NOMO-1 treated with DMSO at 0.1 percent for 48 hours (cell line): Measurements from ENCODE around the gene INSYN2B.
"Not testable (repeated sequence)": the region's sequence is repeated elsewhere in the genome, so short reads cannot be mapped to it uniquely, and the experiment has no call there.

Experiments
- DNase-seq: peaks from one replicate; lab custom pipeline; 2025; ENCODE audit not compliant: unreplicated experiment; lab: John Stamatoyannopoulos, UW

Gene INSYN2B

GRCh38 chr5:169860585-169860984, 119.7 kb downstream of the INSYN2B start:
- no peak for DNase-seq

DNA sequence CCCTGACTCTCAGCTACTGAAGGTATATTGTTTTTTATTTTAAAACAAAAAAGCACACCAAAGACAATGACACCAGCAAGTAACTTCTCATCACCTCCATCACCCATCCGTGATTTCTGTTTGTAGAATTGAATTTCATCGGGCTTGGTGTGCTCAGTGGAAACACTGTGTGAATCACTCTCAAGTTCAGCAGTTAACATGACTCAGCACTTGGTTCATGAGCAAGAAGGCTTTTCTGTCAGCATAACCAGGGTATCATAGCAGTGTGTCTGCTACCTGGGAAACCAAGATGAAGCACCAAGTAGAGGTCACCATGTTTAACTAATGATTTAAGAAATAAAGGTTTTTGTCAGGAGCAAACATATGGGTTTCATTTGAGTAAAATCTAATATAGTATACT, 123.7 kb downstream of the INSYN2B start:
- no peak for DNase-seq

GRCh38 chr5:169851321-169851850, 128.9 kb downstream of the INSYN2B start:
- no peak for DNase-seq

DNA sequence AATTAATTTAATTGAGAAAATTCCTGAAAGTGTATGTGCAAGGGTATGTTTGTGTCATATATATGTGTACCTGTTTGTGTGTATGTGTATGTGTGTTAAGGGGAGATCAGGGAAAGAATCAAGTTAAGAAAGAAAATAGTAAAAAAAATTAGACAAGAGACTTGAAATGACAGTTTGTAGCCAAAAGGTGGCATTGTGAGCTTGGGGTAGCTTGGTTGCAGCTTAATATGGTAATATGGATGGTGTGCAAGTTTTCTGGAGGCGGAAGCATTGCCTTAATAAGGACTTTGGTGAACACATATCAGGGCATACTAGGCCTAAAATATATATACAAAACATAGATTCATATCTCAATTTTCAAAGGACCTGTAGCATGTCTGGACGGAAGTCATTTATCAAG, 129.9 kb downstream of the INSYN2B start:
- peak; percentile 6 for DNase-seq

GRCh38 chr5:169848792-169849191, 131.5 kb downstream of the INSYN2B start:
- no peak for DNase-seq

DNA sequence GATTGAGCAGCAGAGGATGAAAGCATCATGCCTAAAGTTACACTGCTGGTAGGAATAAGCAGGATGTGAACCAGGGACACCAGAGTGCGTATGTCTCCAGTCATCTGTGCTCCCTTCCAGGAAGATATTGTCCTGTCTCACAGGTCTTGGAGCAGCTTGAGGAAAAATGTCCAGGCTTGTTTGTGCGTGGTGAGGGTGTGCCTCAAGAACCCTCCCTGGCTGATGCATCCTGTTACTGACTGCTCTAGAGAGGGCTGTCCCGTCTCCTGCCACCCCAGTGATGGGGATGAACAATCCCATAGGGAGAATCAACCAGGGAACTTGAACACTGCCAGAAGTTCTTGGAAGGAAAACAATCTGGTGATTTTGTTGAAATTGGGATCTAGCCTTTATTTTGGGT, 132.0 kb downstream of the INSYN2B start:
- no peak for DNase-seq

DNA sequence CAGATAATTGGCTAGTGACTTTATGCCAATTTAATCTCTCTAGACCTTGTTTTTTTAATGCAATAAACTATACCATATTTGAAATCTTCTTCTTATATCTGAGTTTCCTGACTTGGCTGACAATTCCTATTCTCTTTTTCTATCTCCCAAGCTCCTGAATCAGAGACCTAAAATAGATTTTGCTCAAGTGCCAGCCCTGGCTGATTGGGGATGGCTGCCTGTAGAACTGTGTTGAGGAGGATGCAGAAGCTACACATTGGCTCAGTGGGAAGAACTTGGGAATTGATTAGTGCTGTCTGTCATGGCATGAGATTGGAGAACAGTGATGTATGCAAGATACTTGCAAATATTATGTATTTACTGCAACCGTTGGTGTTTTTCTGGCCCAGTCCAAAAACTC, 132.8 kb downstream of the INSYN2B start:
- no peak for DNase-seq

GRCh38 chr5:169842699-169843098, 137.6 kb downstream of the INSYN2B start:
- no peak for DNase-seq

DNA sequence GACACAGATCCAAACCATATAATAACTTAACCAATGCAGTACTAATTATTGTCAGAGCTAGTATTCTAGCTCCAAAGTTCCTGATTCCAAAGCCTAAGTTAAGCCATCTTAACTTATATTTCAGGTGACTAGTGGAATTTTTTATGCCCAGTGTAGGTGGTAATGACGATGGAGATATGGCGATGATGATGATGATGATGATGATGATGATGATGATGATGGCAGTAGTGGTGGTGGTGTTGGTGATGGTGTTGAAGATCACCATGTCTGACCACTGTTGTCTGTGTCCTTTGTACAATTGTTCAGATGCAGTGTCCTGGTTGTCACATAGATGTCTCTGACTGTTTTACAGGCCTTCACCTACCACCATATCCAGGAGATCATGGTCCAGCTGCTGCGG, 139.9 kb downstream of the INSYN2B start:
- no peak for DNase-seq

GRCh38 chr5:169838688-169839087, 141.6 kb downstream of the INSYN2B start:
- DNase-seq: no peak

GRCh38 chr5:169837686-169838085, 142.6 kb downstream of the INSYN2B start:
- no peak for DNase-seq

DNA sequence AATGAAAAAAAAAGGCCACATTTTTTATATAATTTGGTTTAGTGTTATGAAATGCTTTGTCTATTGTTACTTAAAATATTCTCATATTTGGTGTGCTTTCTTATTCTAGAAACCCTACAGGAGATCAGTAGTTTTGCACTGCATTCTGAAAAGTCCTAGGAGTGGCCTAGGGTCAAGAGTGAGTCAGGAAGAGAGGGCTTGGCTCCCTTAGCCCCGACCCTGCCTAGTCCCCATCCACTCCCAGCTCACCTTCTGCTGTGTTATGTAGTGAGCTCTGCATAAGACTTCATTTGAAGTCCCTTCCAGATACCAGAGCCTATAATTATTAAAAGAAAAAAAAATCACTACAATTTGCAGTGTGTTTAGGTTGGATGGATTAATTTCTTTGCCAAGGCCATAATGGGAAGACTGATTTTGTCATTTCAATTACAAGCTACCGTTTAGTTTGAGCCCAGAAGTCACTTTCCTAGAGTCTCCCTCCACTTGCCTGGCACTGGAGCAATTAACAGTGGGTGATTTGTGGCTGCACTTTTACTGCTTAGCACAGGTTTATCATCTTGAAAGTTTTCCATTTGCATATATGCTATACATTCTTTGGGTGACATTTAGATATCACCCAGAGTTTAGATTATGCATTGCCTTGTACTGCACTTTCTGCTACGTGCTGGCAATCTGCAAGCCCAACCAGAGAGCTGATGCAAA, 143.3 kb downstream of the INSYN2B start:
- no peak for DNase-seq

DNA sequence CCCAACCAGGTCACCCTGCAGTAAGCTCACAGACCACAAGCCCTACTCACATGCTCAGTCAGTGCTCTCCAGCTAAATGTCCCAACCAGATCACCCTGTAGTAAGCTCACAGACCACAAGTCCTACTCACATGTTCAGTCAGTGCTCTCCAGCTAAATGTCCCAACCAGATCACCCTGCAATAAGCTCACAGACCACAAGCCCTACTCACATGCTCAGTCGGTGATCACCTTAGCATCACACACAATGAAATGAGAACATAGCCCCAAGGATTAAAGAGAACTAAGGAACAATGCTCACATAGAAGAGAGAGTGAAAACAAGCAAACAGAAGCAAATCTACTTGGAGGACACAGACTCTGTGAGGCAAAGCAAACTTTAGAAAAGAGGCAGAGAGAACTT, 145.8 kb downstream of the INSYN2B start:
- not testable (repeated sequence) for DNase-seq

- DNase-seq: not testable (repeated sequence)
Measured at GRCh38 chr5:169833681-169834292, 146.5 kb downstream of the INSYN2B start.

DNA sequence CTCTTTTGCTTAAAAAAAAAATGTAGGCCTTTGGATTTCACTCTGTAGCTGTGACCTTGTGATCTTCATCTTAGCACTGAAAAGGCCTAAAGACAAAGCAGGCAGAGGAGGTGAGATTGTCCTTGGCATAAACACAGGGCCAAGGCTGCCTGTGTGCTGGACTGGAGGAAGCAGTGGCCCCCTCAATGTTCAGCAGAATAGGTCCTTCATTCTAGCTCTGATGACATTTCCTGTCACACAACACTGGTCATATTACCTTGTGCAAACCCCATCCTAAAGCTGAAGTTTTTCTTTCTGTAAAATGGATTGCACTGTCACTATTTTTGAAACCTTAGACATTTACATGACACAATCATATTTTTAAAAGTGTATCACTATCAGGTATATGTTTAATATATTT, 147.4 kb downstream of the INSYN2B start:
- DNase-seq: no peak

DNA sequence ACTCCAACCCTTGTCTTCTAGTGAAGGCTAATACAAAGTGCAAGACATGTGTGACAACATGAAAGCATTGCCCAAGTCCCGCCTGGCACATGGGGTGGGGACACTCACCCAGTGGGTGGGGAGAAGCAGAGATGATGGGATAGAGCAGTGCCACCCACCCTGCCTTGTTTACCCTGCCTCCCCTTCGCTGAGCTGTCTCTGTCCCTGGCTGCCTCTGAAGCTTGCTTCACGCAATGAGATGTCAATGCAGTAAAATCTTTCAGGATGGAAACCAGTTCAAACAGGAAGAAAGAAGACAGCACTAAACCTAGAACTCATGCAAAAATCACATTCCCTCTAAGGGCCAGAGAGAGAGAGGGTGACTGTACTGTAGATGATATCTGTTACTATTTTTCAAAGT, 148.0 kb downstream of the INSYN2B start:
- no peak for DNase-seq

GRCh38 chr5:169831331-169831730, 149.0 kb downstream of the INSYN2B start:
- DNase-seq: no peak

GRCh38 chr5:169828385-169828784, 151.9 kb downstream of the INSYN2B start:
- DNase-seq: no peak

- no peak for DNase-seq
Measured at GRCh38 chr5:169827769-169828168, 152.5 kb downstream of the INSYN2B start.

DNA sequence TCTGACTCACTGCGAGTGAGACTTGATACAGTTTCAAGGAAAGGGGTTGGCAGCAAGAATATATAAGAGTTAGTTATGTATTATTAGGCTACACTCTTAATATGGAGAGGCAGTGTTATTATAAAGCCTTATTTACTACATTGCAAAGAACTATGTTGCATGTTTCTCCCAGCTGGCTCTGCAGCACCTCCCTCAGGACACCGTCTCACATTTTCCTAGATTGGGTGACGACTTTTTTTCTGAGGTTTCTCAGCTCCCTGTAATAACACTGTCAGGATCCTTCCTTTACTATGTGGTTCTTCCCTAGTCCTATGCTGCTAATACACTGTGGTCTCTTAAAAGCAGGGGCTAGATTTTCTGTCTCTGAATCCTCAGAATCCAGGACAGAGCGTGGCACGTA, 153.7 kb downstream of the INSYN2B start:
- DNase-seq: no peak

DNA sequence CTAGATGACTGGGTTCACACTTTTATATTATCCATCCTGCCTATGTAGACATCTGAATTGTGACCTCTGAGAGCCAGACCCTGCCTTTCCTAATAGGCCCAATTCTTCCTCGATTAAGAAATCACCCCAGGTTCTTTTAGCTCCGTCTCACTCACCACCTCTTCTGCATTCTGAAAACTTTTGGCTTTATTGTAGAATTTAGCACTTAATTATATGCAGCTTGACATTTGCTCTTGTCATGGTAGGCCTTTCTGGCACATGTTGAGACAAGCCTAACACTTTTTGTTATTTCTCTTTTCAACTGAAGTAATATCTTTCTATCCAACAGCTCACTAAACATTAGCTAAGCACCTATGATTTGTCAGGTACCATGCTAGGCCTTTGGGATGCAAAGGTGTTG, 163.3 kb downstream of the INSYN2B start:
- no peak for DNase-seq

- DNase-seq: no peak
Measured at GRCh38 chr5:169814522-169814921, 165.8 kb downstream of the INSYN2B start.
